Fibroblast of gingiva (primary cell): ENCODE data around the gene EGFL8.
A peak's percentile ranks its signal among the peaks of the same experiment; 100 is the strongest.

Experiments
- DNase-seq: peaks from one replicate; pipeline ENCODE4 v3.0.0-alpha.2; 2011; ENCODE audit warnings: low read depth

The EGFL8 gene

GRCh38 chr6:32168350-32168749 lies 4.0 kb downstream of the EGFL8 start:
- DNase-seq, result no peak

GRCh38 chr6:32168807-32169591 lies 4.6 kb downstream of the EGFL8 start:
- no peak for DNase-seq

GRCh38 chr6:32170294-32170693 lies 5.9 kb downstream of the EGFL8 start:
- no peak for DNase-seq

GRCh38 chr6:32171234-32171633 lies 6.8 kb downstream of the EGFL8 start:
- no peak for DNase-seq

GRCh38 chr6:32173051-32173727 lies 8.8 kb downstream of the EGFL8 start:
- no peak for DNase-seq

- DNase-seq, result no peak
Measured at GRCh38 chr6:32174416-32174815, 10.0 kb downstream of the EGFL8 start.

- DNase-seq, result no peak
Measured at GRCh38 chr6:32175322-32175710, 10.9 kb downstream of the EGFL8 start.

- DNase-seq, result peak; percentile 98
Measured at GRCh38 chr6:32175711-32176475, 11.5 kb downstream of the EGFL8 start, which contains the start of gene AGPAT1. Gene AGPAT1 (minus strand): TSS chr6:32176084. CDS start chr6:32171496, 4,588 bp downstream.

- peak; percentile 74 for DNase-seq
Measured at GRCh38 chr6:32176476-32177182, 12.2 kb downstream of the EGFL8 start.

- no peak for DNase-seq
Measured at GRCh38 chr6:32177183-32177787, 12.9 kb downstream of the EGFL8 start.

- peak; percentile 100 for DNase-seq
Measured at GRCh38 chr6:32177788-32178546, 13.6 kb downstream of the EGFL8 start, which contains the start of gene RNF5. Gene RNF5 (plus strand): TSS chr6:32178405. CDS start chr6:32178512, 107 bp downstream.

- no peak for DNase-seq
Measured at GRCh38 chr6:32178547-32179440, 14.4 kb downstream of the EGFL8 start.

GRCh38 chr6:32179766-32180405 lies 15.5 kb downstream of the EGFL8 start:
- no peak for DNase-seq

GRCh38 chr6:32181148-32181702 lies 16.8 kb downstream of the EGFL8 start:
- no peak for DNase-seq

GRCh38 chr6:32181915-32182529 lies 17.6 kb downstream of the EGFL8 start:
- DNase-seq, result no peak

- no peak for DNase-seq
Measured at GRCh38 chr6:32182555-32182981, 18.2 kb downstream of the EGFL8 start.

GRCh38 chr6:32183030-32183429 lies 18.6 kb downstream of the EGFL8 start:
- no peak for DNase-seq

- DNase-seq, result no peak
Measured at GRCh38 chr6:32183483-32184083, 19.2 kb downstream of the EGFL8 start.
